Measurements from ENCODE around the gene GABRG3.
"Not testable (repeated sequence)": the region's sequence is repeated elsewhere in the genome, so short reads cannot be mapped to it uniquely, and the experiment has no call there.

GABRG3 gene

DNA sequence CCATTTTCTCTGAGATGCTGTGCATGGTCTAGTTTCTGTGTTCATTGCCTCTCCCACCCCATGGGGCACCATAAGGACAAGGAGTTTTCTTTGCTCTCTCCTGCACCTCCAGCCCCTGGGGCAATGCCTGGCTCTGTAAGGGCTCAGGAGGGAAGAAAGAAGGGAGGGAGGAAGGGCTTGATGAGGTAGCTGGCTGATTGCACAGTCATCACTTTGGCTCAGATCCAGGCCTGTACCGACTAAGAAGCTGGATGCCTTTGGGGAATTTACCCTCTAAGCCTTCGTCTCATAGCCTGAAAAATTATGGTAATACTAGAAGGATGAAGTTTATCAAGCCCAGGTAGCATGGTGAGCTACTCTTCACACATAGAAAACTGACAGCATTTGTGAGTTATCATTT is 382.9 kb downstream of the GABRG3 start:
- FAIRE-seq = no peak

DNA sequence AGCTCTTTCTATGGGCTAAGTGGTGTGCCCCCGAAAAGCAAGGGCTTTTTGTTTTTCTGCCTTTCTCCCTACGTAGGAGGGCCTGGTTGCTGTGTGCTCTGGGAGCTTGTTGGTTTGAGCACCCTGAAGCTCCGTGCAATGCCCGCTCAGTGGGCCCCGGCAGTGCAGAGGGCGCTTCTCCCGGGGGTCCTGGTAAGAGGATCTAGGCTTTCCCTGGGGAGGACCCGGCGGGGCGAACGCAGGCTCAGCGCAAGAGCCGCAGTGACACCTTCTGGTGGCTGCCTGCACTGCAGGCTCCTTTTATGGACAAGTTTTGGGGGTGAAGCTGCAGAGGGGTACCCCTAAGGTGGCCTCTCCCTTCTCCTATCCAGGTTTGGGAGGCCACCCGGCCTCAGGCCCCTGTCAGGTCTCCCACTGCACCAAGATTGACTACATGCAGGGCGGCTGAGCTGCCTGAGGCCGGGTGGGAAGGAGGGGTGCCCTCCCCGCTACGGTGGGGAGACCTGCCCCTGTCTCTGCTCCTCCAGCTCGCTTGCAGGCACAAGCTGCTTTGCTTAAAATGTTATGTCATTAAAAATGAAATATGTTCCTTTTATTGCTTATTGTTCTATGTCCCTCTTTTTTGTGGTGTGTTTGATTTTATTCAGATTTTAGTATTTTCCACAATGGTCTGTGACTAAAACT is 387.9 kb downstream of the GABRG3 start:
- no peak for FAIRE-seq

DNA sequence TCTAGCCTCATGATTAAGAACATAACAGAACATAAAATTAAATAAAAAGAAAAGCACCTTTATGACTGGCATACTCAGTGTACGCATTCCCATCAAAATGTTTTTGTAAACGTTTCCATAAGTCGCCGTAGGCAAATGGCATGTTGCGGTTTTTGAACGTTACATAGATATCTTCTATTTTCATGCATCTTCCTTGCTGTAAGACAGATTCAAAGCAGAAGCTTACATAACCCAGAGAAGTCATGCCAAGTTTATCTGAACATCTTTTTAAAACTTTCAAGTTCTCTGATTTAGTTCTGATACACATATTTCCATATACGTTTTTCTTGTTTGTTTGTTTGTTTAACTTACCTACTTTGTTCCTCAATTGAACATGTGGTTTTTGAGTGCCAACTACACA is 388.6 kb downstream of the GABRG3 start:
- no peak for FAIRE-seq

DNA sequence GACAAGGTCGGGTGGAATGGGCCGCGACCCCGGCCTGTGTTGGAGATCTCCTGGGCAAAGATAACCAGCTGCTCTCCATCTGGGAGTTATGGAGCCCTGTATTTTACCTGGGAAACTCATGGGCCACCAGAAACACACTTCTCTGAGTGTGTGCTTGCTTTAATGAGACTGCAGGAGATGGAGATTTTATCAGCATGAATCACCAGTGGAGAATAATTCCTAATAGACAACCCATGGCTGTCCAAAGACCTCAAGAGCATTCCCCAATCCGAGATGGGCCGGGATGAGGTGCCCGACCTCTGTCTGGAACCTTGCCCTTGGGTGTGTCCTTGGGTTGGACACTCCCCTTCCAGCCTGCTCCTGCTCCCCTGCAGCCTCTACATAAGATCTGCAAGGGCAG is 389.3 kb downstream of the GABRG3 start:
- no peak for FAIRE-seq

DNA sequence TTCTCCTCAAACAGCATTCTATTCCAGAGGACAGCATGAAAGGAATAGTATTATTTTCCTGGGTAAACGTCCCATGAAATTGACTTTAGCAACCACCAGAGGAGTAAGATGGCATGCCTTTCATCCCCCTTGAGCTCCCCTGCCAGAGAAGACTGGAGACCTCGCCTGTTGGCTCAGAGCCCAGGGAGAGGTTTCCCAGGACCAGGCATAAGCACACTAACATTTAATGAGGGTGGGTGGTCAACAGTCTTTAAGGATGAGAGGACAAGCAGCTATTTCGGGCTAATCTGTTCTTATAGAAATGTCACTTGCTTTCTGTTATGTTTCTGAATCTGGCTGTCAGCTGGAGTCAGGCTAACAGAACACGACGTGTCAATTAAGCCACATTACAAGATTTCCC is 390.5 kb downstream of the GABRG3 start:
- no peak for FAIRE-seq

DNA sequence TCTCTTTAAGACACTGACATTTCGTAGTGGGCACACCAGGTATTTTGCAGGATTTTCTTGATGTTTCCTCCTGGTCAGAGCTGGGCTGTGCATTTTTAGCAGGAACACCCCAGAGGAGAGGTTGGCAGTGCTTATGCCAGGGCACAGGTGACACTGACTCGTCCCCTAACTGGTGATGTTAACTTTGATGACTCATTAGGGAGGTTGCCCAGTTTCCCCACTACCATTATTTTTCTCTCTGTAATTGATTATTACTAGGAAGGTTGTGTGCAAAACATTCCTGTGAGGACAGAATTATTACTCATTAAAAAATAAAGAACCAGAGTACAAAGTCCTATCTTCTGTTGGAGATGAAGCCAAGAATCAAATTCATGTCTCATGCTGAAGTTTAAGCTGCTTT is 394.5 kb downstream of the GABRG3 start:
- no peak for FAIRE-seq

DNA sequence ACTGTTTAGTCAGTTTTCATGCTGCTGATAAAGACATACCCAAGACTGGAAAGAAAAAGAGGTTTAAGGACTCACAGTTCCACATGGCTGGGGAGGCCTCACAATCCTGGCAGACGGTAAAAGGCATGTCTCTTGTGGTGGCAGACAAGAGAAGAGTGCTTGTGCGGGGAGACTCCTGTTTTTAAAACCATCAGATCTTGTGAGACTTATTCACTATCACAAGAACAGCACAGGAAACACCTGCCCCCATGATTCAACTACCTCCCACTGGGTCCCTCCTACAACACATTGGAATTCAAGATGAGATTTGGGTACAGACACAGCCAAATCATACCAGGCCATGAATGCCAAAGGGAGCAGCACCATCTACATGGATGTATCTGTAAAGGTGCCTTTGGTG is 406.4 kb downstream of the GABRG3 start:
- FAIRE-seq = not testable (repeated sequence)

DNA sequence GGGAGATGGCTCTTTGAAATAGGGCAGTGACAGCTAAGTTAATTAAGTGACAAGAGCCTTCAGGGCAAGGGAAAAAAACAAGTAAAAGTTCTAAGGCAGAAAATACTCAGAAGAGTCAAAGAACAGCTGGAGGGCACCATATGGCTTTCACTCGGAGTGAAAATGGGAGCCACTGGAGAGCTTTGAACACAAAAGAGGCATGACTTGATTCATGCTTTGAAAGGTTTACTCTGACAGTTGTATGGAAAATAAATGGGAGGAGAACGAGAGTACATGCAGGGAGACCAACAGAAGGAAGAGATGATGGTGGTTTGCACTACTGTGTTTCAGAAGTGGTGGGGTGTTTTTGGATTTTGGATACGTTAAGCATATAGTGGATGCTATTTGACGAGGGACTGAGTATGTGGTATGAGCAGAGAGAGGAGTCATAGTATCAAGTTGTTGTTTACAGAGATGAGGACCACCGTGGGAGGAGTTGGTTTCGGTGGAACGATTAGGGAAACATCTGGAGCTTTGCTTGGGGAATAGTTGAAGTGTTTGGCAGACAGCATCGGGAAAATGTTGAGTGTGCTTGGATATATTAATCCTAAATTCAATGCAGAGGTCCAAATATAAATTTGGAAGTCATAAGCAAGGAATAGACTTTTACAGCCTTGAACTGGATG is 411.5 kb downstream of the GABRG3 start:
- no peak for FAIRE-seq

DNA sequence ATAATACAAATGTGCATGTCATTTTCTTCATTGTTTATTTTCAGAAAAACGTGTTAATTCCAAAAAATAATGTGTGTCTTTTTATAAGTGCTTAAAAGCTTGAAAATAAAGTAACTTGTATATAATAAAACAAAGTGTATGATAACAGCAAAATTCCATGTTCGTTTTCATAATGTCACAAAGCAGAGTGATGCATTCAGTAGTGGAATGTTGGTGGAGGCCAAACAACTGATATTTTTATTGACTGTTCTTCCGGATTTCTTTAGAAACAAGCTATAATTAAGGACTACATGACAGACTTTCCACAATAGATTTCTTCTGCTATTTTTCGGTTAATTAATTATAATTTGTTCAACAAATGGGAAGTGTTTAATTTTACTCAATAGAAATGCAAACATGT is 412.7 kb downstream of the GABRG3 start:
- FAIRE-seq = no peak

DNA sequence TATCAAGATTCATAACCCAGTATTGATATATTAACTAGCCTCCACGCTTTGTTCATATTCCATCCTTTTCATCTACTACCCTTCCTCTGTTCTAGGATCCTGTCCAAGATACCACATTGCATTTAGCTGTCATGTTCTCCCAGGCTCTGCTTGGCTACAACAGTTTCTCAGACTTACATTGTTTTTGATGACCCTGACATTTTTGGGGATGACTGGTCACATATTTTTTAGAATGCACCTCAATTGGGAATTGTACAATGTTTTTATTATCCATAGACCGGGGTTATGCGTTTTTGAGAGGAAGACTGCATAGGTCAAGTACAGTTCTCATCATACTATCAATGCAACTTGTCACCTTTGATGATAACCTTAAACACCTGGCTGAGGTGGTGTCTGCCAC is 421.2 kb downstream of the GABRG3 start:
- no peak for FAIRE-seq

DNA sequence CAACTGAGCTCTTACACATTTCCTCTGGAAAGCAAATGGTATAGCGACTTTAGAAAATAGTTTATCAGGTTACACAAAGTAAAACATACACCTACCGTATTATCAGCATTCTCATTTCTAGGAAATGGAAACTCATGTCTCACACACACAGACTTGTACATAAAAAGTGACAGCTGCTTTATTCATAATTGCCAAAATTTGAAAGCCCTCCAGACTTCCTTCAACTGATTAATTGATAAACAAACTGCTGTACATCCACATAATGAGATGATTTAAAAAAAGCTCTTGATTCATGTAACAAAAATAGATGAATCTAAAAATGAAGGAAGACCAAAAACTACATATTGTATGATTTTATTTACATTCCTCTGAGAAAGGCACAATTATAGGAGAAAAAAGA is 425.5 kb downstream of the GABRG3 start:
- FAIRE-seq = no peak

DNA sequence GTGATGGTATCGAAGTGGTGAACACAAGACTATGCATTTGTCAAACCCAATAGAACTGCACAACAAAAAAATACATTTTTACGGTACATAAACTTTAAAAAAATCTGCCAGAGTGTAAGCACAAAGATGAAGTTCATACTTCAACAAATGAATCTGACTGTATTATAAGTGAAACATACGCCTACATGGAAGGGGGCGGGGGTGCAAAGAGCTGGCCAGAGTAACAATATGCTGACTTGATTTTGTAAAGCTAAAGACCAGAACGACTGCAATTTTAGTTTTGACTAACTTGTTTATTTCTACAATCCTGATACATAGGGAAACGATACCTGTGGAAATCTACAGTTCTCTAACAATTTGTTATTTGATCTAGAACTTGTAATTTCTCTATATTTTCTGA is 426.0 kb downstream of the GABRG3 start:
- no peak for FAIRE-seq

DNA sequence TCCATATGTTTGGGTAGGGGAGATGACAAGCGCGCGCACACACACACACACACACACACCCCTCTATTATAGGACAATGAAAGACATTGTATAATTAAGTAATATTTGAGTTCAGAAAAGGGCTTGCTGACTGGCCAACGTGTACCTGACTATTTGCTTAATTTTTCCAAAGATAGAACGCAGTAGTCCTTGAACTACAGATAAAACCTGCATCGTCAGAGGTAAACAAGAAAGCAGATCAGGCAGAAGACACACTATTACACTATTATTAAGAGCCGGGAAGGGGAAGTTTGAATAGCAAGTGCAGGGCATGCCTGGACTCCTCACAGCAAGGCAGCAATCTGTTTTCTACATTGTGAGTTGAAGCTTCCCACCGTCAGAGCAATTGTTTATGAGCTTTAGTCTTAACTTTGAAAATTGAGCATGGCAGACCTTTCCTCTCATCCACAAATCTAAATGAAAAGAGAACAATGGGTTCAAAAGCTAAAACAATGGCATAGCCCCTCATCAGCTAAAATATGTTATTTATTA is 427.7 kb downstream of the GABRG3 start:
- FAIRE-seq = no peak

DNA sequence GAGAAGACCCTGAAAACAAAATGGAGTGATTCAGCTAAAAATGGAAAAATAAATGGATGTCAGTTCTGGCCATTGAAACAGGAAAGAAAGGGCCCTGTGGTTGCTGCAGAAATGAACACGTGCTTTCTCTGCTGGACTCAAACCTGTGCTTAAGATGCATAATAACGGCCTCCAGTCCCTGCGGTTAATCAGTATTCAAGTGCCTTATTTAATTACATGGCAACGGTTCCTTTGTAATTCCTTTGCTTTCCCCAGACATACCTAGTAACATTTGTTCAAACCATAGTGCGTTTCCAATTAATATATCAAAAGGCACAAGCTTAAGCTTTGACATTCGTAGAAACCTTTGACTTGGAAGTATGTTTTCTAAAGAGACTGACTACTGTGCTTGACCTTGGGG is 428.3 kb downstream of the GABRG3 start:
- FAIRE-seq = no peak

DNA sequence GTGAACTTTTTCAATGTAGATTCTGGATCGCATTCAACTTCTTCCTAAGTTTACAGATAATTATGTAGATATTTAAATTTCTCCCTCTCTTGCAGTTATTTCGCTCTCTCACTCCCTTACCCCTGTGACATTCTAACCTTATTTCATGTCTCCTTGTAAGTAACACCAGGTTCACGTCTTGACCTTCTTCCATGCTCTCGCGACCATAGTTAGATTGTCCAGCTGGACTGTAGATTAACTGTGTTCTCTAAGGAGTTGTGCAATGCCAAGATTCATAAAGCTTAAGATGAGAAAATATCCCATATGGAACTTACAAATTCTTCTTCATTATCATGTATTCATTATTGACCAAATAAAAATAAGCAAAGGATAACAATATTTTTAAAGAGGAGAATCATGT is 430.5 kb downstream of the GABRG3 start:
- FAIRE-seq = no peak

DNA sequence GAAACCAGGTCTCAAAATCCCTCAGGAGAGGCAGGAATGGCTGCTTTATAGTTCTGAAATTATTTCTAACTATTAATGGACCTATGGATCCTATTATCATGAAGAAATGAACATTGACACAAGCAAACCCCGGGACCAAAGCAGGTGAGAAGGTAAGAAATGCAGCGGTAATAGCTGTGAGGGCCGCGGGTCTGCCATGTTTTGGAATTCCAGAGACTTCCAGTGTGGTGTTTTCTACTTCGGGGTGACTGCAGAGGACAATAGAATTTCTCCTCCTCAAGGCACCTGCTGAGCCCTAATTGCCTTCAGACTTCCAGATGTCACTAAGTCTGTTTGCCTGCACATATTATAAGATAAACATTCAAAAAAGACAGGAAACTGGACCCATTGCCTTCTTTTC is 437.4 kb downstream of the GABRG3 start:
- no peak for FAIRE-seq

DNA sequence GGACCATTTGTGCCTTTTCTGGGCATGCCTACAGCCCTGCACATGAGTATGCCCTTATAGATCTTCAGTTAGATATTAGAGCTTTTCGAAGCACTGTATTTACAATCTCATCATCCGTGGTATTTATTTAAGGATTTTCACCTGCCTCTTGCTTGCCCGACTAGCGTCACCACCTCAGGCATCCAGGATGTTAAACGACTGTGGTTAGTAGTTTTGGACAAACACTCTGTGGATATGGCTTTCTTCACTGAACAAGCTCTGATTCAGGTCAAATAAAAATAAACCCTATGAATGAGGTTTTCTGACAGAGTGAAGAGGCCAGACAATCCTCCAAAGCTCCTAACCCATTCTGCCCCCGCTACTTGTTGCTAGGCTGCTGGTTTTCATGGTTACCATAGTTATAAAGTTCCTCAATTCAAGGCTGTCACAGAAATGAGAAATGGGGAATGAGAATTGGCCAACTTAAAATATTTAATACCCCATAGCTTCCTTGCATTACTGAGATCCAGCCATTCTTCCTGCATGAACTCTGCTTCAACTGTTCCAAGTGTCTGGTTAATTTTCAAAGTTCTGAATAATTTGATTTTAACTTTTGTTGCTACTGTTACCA is 440.1 kb downstream of the GABRG3 start:
- FAIRE-seq = no peak

DNA sequence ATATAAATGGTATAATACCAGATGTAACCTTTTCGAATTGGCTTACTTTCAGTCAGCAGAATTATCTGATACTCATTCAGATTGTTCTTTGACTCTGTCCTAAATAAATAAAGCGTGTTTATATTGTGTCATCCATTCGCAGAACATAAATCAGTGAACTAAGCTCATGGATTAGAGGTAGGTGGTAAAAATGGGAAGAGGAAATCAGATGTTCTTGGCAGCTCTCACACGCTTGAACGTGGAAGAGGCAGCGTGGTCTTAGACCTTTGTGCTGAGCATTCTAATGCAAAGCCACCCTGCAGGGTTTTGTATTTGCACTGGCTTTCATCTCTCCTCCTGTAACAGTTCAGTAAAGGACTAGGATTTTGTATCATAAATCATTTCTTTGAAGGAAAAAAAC is 441.4 kb downstream of the GABRG3 start:
- FAIRE-seq = no peak

DNA sequence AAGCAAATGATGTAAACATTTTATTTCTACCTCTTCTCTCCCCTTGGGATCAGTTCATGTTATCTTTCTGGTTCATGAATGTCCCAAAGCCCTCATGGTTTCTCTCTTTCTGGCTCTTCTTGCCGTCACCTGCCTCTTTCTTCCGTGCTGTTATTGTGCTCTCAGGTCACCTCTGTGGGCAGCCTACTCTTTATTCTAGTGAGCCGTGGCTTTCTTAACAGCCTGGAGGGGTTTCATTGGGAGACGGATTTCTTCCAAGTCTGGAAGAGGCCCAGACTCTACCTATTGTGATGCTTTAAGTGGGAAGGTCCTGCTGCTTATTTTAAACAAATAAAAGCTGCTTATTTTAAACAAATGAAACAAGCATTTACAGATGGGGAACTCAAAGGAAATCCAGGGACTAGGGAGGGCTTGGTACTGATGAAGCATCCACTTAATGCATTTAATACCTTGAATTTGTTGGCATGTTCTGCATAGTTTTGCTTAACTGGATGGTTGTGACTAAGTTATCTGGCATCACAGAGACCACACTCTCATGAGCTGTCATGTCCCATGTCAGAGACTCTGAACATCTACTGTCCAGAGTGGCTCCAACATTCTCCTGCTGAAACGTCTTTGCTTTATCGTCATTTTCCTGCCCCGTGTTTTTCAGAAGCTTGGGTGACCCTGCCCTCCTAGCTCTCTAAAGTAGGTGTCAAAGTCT is 443.3 kb downstream of the GABRG3 start:
- no peak for FAIRE-seq

DNA sequence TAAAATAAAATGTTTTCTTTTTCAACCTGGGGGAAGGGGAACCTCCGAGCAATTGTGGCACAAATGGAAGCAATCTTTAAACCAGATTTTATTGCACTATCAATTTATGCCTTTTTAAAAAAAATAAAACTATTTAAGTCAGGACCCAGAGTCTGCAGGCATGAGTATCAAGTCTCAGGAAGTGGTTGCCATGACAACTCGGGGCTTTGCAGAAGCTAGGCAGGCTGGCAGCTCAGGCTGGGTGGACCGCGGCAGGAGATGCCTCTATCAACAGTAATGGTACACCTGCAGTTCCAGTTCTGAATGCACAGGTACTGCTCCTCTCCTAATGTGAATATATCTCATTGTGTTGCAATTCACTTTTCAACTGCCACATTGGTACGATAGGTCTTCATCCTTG is 447.7 kb downstream of the GABRG3 start:
- FAIRE-seq = no peak

DNA sequence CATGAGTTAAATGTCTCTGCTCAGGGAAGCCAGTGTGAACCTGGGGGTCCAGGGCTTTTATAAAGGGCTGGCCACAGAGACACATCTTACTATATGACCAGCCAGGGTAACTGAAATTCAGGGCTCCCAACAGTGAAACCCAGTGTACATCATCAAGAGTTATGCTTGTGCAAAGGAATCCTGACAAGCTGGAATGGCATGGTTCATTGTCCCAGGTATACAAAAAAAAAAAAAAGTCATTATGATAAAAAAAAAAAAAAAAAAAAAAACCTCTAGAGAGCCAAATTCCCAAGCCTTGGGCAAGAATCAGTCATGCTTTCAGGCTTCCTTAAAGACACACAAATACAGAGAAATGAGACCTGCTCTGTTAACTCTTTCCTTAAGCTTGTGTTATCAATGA is 452.0 kb downstream of the GABRG3 start:
- FAIRE-seq = no peak

DNA sequence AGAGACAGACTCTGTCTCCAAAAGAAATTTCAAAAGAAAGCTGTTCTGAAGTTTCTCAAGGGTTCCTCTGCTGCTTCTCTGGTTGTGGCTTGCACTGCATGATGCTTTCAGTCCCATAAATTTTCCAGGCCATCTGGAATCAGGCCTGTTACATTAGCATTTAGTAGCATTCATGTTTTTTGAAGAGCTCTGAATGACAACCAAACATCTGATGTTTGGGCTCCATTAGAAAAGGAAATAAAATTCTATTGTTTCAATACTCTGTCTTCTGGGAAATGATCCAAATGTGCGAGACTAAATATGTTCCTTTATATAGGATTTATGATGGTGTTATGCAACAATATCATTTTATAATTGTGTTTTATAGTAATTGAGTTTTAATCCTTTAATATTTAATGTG is 455.8 kb downstream of the GABRG3 start:
- FAIRE-seq = no peak

DNA sequence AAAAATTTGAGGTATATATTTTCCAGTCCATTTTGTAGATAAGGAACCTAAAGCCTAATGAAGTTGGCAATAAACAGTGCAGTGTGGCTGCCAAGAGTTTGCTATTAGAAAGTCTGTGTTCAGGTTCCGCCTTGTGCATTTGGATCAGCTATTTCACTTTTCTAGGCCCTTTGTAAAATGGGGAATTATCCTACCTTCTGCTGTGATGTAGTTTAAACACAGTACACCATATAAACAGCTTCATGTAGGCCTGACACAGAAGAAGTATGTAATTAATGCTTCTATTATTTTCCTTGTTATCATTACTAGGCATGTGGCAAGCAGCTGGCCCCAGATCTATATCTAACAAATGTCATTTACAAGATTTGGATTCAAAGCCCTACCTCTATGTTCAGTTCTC is 456.3 kb downstream of the GABRG3 start:
- FAIRE-seq = no peak

DNA sequence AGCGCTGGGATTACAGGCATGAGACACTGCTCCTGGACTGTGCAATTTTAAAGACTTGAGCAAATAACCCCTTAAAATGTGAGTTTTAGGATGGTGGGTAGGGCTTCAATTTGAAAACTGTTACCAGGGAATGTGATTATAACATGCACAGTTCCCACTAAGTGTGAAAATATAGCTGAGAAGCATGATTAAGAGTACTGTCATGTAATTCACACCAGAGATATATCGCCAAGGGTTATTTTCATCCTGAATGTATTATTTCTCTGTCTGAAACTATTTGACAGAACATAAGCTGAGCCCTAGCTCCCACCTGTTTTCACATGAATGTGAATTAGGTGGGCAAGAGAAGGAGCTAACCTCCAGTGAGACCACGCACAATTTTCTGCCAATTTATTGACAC is 457.2 kb downstream of the GABRG3 start:
- FAIRE-seq = no peak
